ENCODE data around the gene INSIG1.

The INSIG1 gene

DNA sequence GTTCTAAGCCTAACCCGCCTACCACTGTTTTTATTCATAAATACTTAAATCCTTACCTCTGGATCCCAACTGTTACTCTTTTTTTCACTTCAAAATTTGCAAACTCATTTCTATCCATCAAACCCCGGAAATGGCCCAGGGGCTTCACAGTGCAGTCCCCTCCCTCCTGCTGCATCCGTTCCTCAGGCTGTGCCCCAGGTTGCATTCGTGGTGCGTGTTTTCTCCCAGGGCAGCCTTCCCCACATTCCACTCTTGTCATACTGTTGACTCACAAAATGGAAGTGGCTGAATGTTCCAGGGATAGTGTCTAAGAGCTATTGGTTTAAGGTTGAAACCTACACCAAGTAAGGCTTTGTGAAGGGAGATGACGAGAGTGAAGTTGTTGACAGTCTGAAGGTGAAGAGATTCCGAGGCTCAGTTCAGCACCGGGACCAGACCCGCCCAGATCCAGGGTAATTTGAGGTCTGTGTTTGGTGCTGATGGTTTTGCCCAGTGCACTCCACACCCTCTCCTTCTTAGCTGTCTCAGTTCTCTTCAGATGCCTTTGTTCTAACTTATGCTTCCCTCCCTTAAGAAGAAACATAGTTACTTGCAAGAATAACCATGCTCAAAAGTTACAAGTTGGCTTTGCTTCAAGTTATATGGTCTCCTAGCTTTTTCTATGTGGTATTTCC is 7.7 kb downstream of the INSIG1 start:
- no peak for DNase-seq

DNA sequence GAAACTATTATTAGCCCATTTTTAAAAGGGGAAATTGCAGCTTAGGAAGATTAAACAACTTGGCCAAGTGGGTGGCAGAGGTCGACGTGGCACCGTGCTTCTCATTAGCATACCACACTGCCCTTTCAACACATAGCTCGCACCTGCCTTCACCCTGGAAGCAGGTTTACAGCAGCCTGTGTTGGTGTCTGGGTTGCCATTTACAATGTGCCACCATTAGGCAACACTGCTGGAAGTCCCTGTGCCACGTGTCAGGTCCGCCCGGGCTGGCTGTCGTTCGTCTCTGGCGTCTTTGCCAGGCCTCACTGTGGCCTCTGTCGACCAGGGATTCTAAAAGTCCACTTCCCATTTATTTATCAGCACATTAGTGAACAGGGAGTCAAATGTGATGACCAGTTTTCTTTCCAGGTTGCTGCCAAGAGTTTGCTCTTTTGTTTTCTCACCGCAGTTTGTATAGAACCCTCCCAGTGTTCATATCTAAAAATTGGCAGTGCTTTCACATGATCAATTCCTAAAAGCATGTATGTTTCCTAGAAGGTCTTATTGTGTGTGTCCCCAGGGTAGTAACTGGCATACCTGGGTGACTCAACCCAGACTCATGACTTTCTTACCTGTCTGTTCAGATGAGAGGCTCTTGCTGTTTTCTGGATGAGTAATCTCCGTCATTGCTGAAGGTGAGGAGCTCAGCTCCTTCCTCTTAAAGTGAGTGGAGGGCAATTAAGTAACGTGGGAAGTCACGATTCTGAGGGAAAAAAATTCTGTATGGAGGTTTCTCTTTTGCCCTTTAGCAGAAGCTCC is 9.2 kb downstream of the INSIG1 start:
- DNase-seq, result no peak

DNA sequence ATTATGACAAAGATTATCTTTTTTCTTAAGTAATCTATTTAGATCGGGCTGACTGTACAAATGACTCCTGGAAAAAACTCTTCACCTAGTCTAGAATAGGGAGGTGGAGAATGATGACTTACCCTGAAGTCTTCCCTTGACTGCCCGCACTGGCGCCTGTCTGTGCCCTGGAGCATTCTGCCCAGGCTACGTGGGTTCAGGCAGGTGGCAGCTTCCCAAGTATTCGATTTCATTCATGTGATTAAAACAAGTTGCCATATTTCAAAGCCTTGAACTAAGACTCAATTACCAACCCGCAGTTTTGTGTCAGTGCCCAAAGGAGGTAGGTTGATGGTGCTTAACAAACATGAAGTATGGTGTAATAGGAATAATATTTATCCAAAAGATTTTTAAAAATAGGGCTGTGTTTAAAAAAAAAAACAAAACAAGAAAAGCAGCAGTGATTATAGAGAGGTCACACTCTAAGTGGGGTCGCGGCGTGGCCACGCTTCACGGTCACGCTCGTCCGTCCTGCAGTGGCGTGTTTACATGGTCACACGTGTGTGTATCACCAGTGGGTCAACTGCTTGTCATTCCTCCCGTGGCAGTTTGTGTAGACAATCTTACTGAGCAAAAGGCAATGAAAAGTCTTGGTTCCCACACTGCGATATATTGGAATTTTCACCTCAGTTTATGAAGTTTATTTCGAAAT is 10.8 kb downstream of the INSIG1 start:
- no peak for DNase-seq

DNA sequence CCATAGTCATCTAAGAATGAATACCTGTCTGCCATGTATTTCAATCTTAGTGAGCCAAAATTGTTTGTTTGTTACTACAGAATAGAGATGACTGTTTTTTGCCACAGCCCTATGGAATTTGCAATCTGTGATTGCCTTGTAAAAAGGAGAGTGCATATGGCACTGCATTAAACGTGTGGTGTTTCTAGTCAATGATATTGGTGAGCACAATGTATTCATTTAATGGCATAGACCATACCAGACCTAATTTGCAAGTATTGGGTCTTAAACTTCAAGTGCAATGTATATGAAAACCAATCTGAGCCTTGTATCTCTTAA is 11.3 kb downstream of the INSIG1 start:
- no peak for DNase-seq

DNA sequence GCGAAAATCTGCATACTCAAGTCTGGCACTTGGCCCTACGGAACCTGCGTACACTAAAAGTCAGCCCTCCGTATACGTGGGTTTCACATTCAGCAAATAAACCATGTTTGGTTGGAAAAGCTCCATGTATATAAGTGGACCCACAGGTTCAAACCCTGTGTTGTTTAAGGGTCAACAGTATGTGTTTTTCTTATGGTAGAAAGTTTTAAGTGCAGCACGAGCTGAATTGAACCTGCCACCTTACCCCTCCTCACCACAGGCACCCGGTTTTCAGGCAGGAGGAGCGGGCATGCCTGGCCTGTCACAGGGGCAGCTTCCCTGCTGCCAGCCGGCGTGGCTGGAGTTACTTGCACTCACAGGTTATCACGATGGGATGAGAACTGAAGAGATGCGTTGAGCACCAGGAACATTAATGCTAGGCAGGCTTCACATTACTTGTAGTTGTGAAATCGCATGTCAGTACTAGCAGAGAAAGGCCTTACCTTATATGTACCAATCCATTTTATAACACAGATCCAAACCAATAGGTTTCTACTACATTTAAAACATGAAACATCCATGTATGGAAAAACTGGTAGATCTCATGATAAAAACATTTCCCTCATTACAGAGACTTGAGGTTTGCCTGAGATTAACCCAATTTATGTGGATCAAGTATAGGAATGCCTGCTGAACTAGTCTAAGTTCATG is 12.9 kb downstream of the INSIG1 start:
- no peak for DNase-seq

DNA sequence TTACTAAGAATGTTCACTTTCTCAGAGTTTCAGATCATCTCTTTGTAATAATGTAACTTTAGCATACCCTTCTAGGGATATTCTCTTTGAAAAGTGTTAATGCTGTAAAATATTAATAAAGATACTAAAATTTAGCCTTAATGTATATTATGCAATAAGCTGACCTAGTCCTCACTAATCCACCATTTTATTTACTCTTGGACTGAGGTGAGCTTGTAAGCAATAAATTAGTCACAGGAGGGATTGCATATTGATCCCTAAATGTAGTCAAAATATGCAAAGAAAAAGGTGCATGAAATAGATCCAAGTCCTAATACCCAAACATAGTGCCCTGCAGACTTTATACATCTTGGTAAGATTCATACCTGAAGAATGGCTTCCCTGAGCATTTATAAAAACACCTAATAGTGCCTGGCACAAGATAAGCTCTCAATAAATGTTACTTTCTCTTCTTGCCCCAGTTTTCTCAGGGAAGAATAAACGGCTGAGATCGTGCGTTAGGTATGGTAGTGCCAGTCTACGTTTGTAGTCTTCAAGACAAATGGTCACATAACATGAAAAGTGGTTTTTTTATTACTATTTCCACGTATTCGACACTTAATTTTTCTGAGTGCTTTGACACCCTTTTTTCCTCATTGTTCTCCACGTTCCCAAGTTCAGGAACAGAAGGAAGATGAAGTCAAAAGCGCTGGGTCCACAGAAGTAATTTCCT is 14.3 kb downstream of the INSIG1 start:
- no peak for DNase-seq

DNA sequence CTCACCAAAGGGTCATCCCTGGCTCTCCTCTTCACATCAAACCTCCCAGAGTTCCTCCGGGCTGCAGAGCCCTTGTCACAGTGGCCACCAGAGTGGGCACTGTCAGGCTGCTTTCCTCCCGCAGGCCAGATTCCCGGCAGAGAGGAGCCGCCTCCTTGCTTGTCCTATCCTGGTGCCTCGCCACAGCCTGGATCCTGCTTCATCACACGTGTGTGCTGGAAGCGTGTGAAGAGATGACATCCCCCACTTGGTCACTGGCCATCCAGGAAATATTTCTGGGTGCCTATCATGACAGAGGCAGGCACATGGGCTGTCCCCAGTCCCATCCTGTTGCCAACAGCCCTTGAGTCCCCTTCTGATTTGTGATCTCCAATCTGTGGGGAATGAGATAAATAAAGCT is 15.0 kb downstream of the INSIG1 start:
- DNase-seq, result no peak

DNA sequence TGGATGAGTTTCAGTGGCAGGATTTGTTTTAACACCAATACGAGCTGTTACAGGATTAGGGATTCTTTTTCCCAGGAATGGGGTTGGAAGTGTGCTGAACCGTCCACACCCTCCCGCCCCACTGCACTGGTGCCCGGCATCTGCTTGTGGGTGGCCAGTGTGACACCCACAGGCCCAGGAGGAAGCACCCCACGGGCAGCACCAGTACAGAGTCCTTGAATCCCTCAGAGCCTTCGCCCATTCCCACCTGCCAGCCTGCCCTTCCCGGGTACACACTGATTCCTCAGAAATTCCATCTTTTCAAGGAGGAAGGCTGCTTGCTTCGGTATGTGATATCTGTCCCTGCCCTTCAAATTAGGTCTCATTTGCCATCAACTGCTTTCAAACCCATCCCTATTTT is 15.4 kb downstream of the INSIG1 start:
- no peak for DNase-seq

DNA sequence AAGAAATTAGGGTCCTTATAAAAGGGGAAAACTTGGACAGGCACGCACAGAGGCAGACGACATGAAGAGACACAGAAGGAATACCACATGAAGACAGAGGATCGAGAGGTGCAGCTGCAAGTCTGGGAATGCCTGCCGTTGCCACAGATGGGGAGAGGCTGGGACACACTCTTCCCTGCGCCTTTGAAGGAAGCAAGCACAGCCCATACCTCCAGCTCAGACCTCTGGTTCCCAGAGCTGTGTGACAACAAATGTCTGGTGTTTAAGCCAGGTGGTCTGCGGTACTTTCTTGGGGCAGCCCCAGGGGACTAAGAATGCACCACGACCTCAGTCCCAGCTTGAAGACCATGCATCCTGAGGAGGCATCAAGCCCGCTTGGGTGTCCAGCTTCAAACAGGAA is 18.3 kb downstream of the INSIG1 start:
- no peak for DNase-seq

DNA sequence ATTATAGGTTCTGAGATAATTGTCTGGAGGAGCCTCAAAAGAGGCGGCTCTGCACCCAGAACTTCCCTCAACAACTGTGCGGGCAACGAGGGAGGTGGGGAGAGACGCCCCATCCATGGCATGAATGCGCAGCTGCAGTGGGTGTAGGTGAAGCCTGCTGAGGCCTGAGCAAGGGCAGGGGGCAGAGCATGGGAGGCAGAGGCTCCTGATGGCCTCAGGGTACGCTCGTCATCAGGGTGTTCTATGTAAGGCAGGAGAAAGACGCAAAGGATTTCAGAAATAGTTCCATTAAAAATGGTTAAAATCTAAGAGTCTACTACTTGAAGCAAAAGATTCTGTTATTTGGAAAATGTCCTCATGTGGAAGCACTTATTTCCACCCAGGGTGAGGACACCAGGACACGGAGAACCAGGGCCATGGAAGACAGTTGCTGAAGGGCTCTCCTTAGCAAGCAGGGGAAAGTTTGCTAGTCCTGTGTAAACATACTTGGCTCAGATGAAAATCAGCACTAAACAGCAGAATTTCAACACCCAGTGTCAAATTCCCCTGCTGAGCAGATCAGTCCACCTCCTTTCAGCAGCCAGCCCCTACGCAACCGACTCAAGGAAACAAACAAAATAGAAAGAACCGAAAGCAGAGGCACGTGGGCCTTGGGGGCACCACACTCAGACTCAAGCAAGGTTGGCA is 18.9 kb downstream of the INSIG1 start:
- no peak for DNase-seq

DNA sequence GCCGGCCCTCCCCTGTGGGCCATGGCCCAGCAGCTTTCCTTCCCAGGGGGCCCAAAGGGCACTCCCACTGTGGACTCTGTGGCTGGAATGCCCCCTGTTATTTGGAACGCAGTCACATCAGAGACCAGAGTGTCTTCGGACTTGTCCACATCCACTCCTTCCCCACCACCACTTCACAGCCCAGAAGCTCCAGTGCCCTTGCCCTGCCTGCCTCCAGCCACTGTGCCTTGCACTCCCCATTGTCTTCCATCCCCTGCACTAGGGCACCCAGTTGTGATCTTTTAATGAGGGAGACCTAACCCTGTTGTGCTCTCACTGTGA is 19.4 kb downstream of the INSIG1 start:
- no peak for DNase-seq

DNA sequence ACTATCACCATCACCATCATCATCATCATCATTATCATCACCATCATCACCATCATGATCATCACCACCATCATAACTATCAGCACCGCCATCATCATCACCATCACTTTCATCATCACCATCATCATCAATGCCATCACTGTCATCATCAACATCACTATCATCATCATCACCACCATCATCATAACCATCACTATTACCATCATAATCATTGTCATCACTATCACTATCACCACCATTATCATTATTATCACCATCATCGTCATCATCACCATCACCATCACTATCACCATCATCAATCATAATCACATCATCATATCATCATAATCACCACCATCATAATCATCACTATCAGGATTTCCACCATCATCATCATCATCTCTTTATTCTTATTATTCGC is 20.6 kb downstream of the INSIG1 start:
- DNase-seq, result no peak

DNA sequence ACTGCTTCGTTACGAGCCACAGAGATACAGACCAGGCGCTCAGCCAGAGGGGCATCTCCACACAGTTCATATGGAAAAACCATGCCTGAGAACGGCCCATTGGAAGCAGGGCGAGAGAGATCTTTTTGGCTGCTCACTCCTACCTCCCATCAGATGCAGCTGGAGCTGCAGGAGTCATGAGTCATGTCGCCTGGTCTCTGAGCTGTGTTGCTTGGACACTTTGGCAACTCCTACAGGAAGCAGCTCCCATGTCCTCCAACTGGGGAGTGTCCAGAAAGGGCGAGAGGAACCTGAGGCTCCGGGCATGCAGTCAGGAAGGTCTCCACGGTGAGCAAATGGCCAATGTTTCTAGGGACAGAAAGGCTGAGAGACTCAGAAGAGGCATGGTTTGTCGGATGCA is 24.9 kb downstream of the INSIG1 start:
- no peak for DNase-seq

DNA sequence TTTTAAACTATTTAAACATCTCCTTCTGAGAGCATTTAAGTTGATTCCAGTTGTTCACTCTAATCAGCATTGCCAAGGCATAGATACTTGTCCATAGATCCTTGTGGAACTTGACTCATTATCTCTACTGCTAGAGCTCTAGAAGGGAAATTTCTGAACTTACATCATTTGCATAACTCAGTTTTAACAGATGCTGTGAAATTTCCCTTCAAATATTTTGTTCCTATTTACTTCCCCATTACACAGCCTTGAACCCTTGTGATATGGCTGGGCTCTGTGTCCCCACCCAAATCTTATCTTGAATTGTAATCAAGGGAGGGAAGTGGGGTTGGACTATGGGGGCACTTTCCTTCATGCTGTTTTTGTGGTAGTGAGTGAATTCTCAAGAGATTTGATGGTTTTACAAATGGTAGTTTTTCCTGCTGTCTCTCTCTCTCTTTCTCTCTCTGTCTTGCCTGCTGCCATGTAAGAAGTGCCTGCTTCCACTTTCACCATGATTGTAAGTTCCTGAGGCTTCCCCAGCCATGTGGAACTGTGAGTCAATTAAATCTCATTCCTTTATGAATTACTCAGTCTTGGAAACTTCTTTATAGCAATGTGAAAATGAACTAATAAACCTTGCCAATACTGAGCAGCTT is 25.4 kb downstream of the INSIG1 start:
- no peak for DNase-seq

DNA sequence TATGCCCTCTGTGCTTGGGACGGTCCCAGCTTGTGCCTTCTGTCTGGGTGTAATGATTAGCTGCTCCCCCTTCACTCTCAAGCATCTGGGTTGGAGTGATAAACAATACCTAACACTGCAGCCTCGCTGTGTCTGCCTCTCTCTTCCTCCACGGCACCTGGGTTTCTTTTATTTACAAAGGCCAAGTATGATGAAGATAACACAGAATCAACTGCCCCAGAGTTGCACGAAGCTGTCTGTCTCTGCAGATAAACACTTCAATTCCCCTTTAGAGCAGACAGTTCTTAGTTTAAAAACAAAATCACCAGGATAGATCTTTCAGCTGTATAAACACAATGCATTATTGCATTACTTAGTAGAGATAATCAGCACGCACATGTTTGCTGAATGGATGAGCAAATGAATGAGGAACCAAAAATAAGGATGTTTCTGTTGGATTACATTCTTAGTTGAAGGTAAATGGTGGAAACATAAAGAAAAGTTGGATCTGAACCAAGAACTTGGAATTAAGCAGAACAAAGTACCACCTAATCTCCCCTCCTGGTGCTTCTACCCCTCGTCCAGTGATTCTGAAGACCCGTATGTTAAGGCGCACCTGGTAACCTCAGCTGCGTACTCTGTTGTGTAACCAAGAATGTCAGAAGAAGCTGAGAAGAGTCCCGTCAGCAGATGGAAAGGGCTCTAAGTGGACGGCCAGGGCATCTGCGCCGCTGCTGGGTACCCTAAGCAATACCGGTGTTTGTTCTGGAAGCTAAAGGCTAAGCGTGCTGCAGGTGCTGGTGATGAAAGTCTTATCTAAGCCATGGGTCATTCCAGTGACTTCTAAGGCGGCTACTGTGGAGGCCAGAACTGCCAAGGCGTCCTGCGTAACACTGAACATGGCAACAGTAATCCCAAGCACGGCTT is 26.6 kb downstream of the INSIG1 start:
- no peak for DNase-seq

DNA sequence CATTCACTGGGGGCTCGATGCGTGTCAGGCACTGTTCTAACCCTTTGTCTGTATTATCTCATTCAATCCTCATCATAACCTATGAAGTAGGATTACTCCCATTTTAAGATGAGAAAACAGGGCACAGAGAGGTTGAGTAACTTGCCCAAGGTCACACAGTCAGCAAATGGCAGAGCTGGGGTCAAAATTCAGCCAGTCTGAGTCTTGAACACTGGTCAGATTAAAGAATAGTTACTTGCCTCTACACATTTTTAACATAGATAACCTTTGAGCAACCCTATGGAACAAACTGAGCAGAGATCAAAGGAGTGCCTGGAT is 27.2 kb downstream of the INSIG1 start:
- DNase-seq, result no peak

DNA sequence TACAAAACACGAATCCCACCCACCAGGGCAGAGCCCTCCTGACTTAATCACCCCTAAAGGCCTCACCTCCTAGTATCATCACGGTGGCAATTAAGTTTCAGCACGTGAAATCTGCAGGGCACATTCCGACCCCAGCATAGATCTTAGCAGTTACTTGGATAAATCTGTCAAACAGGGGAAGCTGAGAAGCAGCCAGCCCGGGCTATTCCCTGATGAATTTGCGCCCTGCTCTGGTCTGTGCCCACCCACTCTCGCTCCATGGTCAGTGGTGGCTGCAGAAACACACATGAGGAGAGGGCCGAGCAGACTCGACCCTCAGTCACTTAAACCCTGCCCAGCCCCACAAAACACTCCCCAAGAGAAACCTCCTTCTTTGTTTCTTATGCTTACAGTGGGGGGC is 28.7 kb downstream of the INSIG1 start:
- DNase-seq, result no peak

DNA sequence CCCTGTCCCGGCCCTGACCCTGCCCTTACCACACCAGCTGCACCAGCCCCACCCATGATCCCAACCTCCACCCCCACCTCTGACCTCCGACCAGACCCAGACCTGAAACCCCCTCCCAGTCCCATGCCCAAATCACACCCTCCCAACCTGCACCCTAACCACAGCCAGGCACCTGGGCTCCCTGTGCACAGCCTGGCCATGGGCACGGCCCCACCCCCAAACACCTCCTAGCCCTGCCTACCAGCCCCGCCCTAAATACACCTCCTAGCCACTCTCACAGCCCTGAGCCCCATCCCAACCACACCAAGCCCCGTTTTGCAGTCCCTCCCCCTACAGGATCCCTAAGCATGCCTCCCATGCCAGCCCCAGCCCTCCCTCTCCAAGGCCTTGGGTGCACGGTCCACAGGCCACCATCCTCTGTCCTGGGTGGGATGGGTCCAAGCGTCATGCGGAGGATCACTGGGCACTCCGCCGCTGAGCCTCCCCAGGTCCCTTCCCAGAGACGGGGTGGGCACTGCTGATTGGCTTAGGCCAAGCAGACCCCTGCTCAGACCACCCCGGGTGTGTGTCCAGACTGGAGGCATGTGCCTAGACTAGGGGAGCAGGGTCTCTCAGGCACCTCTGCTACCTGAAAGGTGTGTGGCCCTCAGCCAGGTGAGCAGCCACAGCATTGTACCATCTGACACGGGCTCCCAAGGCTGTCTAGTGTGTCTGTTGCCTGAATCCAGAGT is 30.1 kb downstream of the INSIG1 start:
- no peak for DNase-seq

DNA sequence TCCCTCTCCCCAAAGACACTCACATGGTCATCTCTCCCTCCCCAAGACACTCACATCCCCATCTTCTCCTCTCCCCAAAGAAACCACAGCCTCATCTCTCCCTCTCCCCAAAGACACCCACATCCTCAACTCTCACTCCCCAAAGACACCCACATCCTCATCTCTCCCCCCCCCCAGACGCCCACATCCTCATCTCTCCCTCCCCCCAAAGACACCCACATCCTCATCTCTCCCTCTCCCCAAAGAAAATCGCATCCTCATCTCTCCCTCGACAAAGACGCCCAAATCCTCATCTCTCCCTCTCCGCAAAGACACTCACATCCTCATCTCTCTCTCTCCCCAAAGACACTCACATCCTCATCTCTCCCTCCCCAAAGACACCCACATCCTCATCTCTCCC is 31.5 kb downstream of the INSIG1 start:
- no peak for DNase-seq

DNA sequence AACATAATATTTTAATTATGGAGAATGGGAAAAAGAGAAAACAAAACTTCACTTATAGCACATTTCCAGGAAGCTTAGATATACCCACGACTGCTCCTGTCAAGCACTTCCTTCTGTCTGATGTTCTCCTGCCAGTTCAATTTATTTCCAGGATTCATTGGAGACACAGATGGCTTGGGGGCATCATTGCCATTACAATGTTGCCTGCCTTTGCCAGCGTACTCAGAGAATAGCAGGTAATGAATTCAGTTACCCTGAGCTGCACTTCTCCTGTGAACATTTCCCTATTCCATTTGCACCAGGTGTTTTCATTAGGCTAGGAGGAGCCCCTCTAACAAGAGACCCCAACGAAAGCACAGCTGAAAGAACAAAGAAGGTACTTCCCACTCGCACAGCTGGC is 33.7 kb downstream of the INSIG1 start:
- no peak for DNase-seq

All from T1000 (cell line).